HEK293T (cell line): Measurements from ENCODE around the gene NEK4.

ENCODE experiments used
- CTBP1 ChIP-seq: fragments of 450-650 bp; IDR thresholded peaks from 2 replicates; pipeline ENCODE4 v1.6.1; 2016; ENCODE audit warnings: borderline replicate concordance
- ELF4 ChIP-seq: fragments of 450-650 bp; IDR thresholded peaks from 2 replicates; pipeline ENCODE4 v1.6.1; 2017; ENCODE audit warnings: antibody characterized with exemption
- FOXA1 ChIP-seq: fragments of 450-650 bp; IDR thresholded peaks from 2 replicates; pipeline ENCODE4 v1.6.1; 2016; ENCODE audit warnings: mild to moderate bottlenecking
- FOXK2 ChIP-seq: fragments of 450-650 bp; IDR thresholded peaks from 2 replicates; pipeline ENCODE4 v1.6.1; 2016; ENCODE audit warnings: mild to moderate bottlenecking
- FOXM1 ChIP-seq: fragments of 450-650 bp; IDR thresholded peaks from 2 replicates; pipeline ENCODE4 v1.6.1; 2017; ENCODE audit warnings: mild to moderate bottlenecking, borderline replicate concordance
- HDGF ChIP-seq: fragments of 450-650 bp; IDR thresholded peaks from 2 replicates; pipeline ENCODE4 v1.6.1; 2017; ENCODE audit warnings: antibody characterized with exemption, borderline replicate concordance
- L3MBTL2 ChIP-seq: fragments of 450-650 bp; conservative IDR thresholded peaks from 2 replicates; pipeline ENCODE4 v1.6.1; 2016; ENCODE audit warnings: mild to moderate bottlenecking
- LEF1 ChIP-seq: fragments of 450-650 bp; IDR thresholded peaks from 2 replicates; pipeline ENCODE4 v1.6.1; 2017; ENCODE audit warnings: mild to moderate bottlenecking, borderline replicate concordance
- SP1 ChIP-seq: fragments of 450-650 bp; IDR thresholded peaks from 2 replicates; pipeline ENCODE4 v1.6.1; 2017
- TF ChIP-seq, protein P1 (sequence below): fragments of 450-650 bp; IDR thresholded peaks from 2 replicates; pipeline ENCODE4 v1.6.1; 2016

DNA sequence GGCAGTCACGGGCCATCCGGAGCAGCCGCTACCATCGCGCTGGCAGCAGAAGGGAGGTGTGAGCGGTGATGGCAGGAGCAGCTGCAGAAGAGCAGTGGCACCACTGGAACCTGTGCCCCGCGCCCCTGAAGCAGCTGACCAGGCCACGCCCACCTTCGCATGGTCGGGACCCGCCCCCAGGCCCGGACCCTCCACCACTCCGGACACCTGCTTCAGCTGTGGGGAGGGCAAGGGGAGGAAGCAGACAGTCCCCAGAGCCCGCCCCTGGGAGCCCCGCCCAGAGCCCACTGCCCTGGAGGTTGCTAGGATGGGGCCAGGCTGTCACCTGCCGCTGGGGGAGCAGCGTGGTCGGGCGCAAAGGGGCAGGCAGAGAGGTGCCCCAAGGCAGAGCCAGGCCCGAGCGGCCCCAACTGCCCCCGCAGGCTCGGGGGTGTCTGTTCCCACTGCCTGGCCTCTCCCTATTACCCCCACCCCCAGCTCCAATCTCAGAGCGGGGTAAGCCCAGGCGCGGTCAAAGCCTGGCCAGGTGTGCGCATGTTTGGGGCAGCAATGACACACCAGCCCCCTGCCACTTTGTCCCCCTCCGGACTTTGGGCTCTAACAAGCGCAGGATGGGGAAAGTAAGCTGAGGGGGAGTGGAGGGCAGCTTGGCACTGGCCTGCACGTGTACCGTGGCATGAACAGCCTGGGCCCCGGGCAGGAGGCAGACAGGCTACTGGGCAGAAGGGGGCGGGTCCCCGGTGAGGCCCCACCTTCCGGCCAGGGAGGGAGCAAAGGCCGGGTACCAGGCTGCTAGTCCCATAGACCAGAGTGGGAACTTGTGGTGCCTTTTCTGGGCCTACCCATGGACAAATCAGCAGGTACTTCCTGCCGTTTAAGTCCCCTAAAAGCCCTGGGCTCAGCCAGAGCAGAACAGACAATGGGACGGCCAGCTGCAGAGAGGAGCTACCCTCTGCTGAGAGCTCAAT lies 56.1 kb downstream of the NEK4 start:
- TF ChIP-seq FOXK2: no peak
- TF ChIP-seq LEF1: no peak
- TF ChIP-seq FOXA1: no peak
- no peak for TF ChIP-seq HDGF
- TF ChIP-seq ELF4: no peak
- TF ChIP-seq, protein P1, sequence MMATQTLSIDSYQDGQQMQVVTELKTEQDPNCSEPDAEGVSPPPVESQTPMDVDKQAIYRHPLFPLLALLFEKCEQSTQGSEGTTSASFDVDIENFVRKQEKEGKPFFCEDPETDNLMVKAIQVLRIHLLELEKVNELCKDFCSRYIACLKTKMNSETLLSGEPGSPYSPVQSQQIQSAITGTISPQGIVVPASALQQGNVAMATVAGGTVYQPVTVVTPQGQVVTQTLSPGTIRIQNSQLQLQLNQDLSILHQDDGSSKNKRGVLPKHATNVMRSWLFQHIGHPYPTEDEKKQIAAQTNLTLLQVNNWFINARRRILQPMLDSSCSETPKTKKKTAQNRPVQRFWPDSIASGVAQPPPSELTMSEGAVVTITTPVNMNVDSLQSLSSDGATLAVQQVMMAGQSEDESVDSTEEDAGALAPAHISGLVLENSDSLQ: no peak
- no peak for TF ChIP-seq SP1
- TF ChIP-seq L3MBTL2: no peak
- no peak for TF ChIP-seq FOXM1
- TF ChIP-seq CTBP1: no peak
